ENCODE data around the gene BICC1.

Gene BICC1

DNA sequence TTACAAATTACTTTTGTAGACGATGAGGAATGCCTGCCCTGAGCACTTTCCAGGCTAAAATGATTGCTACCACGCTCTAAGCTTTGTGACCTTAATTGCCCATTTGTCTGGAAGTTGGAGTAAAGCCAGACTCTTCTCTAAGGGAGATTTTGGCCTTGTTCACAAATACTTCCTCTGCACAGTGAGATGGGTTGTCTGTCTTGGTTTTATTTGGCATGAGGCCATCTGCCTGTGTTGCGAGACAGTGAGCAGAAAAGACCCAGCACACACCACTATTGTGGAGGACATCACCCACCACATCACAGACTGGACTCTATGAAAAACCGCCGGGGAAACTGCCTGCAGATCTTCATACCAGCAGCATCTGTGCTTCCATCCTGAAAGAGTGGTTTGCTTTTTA is 138.4 kb downstream of the BICC1 start:
- no peak for DNase-seq

DNA sequence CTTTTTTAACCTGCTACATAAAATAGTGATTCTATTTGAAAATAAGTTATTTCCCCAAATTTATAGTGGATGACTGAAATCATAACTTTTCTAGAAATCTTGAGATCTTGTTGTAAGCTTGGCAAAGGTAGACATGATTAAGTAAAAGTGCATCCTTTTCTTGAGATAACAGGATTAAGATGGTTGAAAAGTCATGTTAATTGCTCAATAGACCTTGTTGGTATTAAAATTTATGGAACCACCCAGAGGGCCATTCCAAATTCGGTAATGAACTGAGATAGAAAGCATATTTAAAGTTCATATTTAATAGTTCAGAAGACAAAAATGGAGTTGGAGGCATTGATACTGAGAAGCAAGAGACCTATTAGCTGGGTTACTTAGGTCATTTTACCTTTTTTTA is 139.1 kb downstream of the BICC1 start:
- DNase-seq: no peak

DNA sequence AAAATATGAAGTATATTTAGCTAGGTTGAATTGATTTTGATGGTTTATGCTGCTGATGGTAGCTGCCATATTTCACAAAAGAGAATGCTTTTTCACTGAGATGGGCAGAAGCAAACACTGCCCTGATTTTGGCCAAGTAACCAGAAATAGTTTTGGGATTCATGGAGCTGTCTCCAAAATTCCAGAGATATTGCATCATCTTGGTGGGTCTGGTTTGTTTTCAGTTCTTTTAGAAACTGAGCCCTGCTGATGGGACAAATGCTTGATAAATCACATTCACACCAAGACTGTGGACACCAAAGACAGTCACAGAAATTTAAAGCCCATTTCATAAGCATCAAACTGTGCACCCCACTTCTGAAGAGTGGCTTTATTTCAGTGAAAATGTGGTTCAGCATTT is 140.5 kb downstream of the BICC1 start:
- DNase-seq: no peak

DNA sequence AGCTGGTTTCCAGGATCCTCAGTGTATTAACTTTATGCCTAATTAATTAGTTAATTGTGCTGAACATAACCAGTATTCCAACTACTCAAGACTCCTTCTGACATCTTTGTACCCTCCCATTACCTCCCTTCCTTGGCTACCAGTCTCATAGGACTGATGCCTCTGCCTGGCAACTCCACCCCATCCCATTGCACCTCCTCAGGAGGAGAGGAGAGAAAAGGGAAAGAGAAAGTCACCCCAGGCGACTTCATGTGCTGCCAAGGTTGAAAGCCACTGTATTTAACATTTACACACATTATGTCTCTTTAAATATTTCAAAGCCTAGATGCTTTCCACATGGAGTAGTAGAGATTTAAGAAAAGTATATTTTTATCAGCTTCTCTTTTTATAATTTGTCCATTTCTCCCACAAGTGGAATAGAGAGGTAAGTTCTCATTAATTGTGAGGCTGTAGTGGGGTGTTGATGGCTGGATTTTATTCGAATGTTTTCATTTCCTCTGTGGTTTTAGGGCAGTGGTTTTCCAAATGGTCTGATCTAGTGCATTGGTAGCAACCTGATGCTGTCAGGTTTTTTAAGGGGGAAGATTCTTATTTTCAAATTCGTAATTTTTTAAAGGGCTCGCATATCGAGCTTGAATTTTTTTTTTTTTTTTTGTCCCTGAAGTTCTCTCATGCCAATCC is 148.0 kb downstream of the BICC1 start:
- DNase-seq: no peak

DNA sequence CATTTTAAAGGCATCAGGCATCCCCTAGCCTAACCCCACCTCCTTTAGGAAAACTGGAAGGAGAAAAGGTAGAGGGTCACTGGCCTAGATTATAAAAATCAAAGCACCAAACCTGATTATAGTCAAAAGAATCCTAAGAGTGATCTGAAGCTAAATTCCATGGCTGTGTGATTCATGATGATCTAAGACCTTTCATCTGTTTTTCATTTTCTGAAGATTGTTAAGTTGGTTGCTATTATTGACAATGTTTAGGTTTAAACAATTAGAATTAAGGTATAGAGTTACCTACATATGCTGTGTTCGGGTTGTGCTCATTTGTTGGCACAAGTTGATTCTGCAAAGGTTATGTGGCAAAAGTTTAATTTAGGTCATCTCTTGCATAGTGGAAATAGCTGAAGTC is 148.7 kb downstream of the BICC1 start:
- DNase-seq: no peak

DNA sequence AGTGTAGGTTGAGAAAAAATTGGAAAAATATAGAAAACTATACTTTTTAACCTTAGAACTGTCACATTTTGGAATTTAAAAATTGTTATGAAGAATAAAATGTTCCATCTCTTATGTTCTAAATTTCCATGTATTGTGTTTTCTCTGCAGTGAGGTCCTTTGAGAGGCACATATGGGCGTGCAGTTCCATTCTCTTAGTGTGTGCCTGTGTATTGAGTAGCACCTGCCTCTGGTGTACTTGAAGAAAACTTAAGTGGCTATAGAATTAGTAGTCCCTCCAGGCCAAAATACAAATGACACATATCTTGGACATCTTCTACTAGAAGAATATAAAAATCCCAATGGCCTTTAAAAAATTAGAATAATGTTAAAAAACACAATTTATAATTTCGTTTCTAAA is 149.2 kb downstream of the BICC1 start:
- DNase-seq: no peak

DNA sequence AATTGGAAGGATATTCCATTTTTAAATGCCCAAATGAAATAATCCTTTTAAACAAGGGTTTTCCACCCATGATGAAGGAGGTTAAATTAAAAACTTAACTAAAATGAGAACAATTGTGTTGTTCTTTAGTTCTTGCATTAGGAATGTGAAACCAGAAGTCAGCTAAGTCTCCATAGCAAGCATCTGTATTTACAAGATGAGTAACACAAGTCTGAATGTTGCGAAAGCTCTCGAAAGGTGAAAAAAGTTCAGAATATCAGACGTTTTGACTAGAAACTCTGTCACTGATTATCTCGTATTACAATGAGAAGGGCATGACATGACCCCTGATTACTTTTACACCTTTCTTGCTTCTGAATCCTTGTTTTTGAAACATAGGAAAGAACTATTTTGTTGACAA is 149.6 kb downstream of the BICC1 start:
- DNase-seq: no peak

DNA sequence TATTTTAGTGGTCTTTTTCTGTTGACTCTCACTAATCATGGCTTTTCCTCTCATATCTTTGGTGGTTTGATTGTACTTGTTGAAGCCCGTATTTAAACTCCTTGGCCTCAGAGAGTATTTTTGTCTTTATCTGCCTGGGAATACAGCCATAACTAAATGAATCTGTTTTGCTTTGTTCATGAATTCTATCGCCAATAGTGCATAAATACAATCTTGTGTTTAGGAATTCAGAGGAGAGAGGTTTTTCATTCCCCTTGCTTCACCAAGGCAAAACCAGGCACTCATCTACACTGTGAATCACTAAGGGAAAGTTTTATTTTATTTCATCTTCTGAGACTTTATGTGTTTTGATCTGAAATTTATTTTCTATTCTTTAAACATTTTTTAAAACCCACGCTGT is 152.7 kb downstream of the BICC1 start:
- DNase-seq: no peak

DNA sequence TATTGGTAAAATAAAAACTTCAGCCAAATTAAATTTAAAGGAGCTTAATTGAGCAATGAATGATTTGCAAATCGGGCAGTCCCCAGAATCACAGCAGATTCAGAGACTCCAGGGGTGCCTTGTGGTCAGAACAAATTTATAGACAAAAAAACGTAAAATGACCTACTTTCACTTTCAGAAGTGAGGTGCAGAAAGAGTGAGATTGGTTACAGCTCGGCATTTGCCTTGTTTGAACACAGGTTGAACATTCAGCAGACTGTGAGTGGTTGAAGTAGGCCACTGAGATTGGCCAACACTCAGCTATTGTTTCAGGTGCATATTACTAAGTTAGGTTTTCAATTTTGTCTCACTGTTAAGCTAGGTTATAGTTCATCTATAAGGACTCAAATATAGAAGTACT is 153.4 kb downstream of the BICC1 start:
- DNase-seq: no peak

DNA sequence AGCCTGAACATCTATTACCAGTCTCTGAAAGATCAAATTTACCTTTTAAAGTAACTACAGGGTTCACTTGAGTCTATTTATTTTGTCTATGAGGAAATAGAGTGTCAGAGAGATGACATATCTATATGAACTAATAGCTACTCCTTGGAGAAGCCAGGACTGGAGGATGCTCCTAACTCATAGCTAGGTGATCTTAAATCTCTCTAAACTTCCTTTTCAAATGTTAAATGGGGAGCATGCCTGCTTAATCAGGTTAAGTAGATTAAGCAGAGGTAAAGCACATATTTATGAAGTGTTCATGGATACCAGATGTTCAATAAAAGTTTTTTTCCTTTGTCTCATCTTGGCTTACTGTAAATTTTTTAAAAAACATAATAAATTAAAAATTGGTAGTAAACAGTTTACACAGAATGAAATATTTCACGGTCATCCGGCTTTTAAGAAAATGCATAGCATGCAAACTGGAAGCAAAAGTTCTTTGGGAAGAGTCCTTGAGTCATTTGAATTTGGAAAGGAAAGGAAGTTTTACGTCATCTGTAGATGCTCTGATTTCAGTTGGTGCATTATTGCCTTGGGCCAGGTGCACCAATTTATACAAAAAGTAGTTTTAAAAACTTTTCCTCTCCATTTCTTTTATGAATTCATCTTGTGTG is 155.1 kb downstream of the BICC1 start:
- no peak for DNase-seq

DNA sequence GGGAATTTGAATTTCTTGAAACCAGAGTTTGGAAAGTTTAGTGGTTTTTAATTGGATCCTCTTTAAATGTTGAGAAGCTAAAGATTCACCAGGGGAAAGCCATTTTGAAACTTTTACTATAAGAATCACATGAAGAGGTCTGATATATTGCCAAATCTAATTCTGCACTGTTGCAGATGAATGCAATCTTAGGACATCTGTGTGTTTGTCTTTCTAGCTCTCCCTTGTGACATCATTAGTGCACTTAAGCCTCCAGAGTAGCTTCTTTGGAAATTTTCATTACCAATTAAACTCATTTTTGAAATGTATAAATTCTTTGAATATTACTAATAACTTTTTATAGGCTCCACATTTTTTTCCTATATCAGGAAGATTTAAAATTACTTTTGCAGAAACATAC is 160.2 kb downstream of the BICC1 start:
- no peak for DNase-seq

DNA sequence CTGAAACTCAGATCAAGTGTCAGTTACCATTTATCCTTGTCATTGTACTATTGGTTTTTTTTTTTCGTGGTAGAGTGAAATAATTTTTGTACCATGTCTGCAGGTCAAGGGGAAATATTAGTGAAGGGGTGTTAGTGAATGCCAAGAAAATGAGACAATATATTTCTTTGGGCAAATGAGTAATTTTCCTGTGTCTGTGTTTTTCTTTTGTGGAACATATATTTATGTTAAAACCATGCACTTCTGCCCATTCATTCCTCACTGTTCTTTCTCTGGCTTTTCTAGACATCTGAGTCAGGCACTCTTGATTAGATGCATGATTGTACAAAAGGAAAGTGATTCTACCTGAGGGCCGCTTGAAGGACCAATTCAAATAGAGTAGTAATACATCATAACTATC is 161.6 kb downstream of the BICC1 start:
- no peak for DNase-seq

DNA sequence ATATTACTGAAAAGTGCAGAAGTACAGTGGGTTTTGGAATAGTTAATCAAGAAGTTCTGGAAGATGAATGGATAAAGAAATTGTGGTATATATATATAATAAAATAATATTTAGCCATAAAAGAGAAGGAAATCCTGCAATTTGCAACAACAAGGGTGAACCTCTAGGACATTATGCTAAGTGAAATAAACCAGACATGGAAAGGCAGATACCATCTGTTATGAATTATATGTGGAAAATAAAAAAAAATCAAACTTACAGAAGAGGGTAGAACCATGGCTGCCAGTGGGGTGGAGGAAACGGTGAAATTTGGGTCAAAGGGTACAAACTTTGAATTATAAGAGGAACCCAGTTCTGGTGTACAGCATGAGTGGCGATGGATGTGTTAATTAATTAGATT is 162.6 kb downstream of the BICC1 start:
- DNase-seq: no peak

DNA sequence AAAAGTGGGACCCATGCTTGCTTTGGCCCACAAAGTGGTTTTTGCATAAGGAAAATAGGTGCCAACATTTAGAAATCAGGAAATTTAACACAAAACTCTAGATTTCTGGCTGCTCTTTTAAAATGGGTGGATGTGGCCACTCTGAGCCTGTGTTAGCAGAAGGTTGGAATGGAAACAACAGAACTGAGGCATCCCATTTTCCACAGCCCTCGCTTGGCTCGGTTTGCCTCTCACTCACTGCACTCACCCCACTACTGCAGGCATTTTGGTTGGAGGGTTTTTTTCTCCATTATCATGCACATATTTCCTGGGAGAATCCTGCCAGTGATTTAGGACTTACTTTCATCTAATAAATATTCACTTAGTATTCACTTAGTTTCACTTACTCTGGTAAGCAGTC is 178.9 kb downstream of the BICC1 start:
- no peak for DNase-seq

DNA sequence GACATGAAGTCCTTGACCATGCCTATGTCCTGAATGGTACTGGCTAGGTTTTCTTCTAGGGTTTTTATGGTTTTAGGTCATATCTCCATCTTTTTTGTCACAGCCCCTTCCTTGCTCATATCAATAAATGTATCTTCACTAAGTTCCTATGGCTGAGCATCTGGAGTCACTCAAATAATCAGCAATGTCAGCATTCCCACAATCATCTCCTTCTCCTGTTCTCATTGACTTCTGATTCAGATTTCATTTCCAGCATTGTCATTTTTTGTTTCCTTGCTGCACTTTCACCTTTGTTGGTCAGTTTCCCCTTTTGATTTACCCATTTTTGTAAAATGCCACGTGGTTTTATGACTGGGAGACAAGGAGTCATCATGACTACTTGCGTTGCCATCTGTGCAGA is 181.2 kb downstream of the BICC1 start:
- no peak for DNase-seq

DNA sequence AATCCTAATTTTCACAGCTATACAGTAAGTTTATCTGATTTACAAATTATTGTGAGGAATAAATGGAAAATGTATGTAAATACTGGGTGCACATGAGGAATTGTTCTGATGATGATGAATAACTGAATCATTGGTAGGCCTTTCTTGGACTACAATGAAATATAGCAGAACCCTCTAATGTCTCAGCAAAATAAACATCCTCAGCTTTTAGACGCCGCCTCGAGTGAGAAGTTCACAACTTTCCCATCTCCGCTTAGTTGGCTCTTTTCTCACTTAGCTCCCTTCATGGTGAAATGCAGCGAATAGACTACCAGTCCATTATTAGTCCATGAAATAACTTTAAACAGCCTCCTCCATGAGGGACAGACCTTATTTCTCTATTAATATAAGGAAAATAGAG is 182.3 kb downstream of the BICC1 start:
- DNase-seq: no peak

DNA sequence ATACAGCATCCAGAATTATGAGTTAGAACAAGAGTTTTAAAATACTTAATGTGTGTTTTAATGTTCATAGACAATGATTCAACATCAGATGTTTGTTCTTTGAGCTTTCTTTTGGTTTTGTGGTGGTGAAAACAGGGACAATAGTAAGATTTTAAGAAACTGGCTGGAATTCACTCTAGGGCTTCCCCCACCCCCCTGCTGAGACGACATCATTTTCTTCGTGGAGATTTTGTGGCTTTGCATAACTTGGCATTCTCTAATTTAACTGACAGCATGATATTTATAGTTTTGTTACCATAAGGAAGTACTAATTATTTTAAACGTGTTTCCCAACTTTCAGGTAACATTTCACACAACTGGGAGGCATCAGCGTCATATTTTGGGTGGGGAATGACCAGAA is 184.1 kb downstream of the BICC1 start:
- no peak for DNase-seq

DNA sequence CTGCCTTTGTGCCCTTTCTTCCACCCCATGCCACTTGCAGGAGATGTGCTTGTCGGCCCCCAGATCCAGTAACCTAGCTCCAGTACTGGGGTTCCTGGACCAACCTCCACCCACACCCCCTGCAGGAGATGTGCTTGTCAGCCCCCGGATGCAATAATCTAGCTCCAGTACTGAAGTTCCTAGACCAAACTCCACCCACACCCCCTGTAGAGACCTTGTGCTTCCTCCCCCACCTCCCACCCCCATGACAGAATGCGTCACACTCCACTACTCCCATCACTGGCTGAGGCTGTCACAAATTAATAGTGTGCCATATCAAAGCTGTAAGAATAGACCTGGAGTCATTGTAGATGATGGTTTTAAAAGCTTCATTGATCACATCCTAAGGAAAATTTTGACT is 185.0 kb downstream of the BICC1 start:
- no peak for DNase-seq

DNA sequence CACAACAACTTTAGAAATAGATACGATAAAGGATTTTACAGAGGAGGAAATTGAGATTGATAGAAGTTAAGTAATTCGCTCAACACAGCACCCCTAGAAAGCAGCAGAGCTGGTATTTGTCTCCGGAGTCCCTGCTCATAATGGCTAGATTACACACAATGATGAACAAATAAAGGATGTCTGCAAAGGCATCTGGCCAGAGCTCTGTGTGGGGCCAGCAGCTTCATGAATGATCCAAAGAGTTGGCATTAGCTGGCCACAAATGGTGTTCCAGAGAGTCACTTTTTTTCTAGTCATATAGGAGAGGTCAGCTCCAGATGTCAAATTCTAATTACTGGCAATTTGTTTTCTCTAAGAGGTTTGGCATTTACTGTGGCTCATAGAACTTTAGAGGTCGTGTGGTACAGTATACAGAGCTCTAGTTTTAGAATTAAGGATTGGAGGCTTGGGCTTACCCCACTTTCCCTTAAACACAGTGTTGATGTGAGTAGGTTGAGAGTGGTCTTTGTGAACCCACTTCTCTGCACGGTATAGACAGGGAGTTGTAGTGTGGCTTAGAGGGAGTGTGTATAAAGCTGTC is 186.2 kb downstream of the BICC1 start:
- DNase-seq: no peak

DNA sequence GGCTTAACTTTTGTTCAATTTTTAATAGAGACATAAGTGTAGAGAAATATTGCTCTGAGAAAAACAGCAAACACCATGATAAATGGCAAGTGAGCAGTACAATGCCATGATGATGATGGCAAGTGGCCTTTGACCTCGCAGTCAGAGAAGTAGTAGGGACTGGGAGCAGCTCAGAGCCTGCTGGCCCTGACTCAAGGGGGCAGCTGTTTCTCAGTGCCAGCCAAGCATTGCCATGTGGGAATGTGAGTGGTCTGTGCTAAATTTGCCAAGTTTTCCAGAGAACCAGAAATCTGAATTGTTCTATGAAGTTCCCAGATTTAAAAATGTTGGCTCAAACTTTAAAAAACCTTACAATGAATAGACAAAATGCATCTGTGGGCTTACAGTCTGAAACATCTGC is 187.9 kb downstream of the BICC1 start:
- DNase-seq: no peak

DNA sequence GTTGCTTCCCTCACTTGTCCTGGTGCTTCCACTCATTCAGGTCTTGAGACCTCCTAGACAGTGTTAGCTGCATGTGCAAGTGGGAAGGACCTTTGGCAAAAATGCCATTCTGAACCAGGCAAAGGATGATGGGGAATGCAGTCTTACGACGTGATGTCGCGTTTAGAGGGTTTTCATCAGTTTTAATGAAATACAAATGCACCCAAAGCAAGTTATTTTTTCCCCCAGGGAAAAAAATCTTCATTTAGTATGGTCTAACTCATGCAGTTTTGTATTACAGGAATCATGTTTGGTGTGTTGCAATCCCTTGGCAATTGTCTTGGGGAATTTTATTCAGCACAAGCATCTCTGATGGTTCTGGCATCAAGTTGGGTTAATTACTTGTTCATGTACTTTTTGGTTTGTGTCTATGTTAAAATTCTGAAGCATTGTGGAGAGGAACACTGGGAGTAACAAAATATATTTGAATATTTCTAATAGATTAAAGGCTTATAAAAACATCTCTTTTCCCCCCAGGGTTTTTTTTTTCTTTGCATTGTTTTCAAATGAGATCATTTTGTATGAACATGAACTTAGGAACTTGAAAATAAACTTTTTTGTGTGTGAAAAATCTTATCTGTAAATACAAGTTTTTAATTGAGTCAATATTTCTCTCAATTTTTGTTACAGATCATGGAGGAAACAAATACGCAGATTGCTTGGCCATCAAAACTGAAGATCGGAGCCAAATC is 188.9 kb downstream of the BICC1 start:
- DNase-seq: no peak

DNA sequence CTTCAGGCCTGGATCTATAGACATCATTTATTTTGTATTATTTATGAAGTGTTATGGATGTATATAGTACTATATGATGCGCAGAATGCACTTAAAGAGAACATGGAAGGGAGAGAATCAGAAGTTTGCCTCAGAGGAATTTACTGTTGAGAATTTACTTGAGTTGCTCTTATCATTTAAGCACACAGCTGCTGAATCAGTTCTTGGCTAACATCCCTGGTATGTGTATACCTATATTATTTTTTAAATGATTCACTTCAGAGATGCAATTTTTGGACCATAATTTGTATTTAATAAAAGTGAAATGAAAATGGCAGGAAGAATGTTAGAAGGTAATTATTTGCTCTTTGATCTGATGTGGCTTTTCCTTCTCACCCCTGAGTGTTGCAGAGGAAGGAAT is 191.6 kb downstream of the BICC1 start:
- no peak for DNase-seq

DNA sequence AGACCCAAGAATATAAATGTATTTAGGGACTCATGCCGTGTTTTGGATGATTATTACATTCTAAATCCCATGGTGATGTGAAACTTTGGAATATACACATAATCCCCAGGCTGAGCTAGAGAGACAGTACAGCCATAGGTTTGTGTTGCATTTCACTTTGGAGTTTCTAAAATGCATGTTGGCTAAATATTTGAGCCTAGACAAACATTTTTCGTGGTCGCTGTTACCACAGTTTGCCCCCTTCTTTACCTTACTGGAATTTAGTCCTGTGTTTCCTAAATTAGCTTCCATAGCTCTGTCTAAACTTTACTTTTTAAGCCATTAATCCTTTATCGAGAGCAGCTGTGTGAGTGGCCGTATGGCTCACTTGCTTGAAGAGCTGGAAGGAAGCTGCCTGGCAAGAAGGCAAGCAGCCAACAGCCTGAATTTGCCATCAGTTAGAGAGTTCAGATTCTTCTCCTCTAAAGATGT is 192.0 kb downstream of the BICC1 start:
- no peak for DNase-seq

DNA sequence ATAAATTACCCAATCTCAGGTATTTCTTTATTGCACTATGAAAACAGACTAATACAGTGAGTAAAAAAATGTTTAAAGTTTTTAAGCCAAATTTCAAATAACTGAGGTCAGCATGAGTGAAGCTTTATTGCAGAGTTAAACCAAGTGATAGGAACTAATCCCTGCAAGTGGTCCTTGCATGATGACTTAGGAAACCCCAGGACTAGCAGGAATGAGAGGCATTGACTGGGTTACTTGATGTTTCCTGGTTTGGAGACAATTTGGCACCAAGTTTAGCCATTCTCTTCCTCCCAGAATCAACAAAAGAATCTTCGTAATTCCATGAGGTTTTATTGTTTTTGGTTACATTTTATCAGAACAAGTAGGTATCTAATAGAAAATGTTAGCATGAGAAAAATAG is 194.2 kb downstream of the BICC1 start:
- no peak for DNase-seq
